Measurements from ENCODE around the gene TMEM87A. TPM values are rescaled to one million over a fixed set of nuclear protein-coding genes. Genes with fewer than 3 reads are reported as not detected.

TMEM87A gene
- total and polyA plus RNA-seq, 2 of the 8 experiments (the other 6 are each of a cell fraction or from before 2014, with no cell fraction given) = 15.2 to 33.1 TPM

DNA sequence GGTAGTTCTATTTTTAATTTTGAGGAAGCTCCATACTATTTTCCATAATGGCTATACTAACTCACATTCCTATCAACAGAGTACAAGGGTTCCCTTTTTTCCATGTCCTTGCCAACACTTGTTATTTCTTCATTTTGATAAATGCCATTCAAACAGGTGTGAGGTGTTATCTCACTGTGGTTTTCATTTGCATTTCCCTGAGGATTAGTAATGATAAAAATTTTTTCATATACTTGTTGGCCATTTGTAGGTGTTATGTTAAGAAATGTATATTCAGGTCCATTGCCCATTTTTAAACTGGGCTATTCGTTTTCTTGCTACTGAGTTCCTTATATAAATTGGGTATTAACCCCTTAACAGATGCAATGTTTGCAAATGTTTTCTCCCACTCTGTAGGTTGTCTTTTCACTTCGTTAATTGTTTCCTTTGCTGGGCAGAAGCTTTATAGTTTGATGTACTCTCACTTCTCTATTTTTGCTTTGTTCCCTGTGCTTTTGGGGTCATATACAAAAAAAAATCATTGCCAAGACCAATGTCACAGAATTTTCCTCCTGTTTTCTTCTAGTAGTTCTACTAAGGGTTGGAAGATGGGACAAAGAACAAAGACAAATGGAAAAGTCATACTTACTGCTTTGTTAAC is 54.2 kb downstream of the TMEM87A start (continued):
- no peak for TF ChIP-seq EP300 (IDR thresholded peaks at IDR 0.05; ENCODE audit: borderline replicate concordance in 1 of 2, low read depth in 2 of 2, low read length in 2 of 2)
